DLD1 (cell line): Measurements from ENCODE around the gene ADNP.

ENCODE experiments used
- in situ Hi-C: cut with HindIII; loops from 2 replicates; pipeline ENCODE4 v1.10.0; 2017; ENCODE audit warnings: low sequenced_read_pairs

Gene ADNP

GRCh38 chr20:50852085-50852484, 79.2 kb downstream of the ADNP start:
- in situ Hi-C loops = no loop called here

GRCh38 chr20:50850721-50851286, 80.4 kb downstream of the ADNP start:
- in situ Hi-C loops = no loop called here

- in situ Hi-C loops = no loop called here
These were observed 82.2 kb downstream of the ADNP start for GRCh38 chr20:50848846-50849673.

GRCh38 chr20:50848341-50848808, 82.9 kb downstream of the ADNP start:
- in situ Hi-C loops = no loop called here

GRCh38 chr20:50845566-50846215, 85.5 kb downstream of the ADNP start:
- in situ Hi-C loops = no loop called here

- in situ Hi-C loops = no loop called here
These were observed 86.7 kb downstream of the ADNP start for GRCh38 chr20:50844430-50845100.

GRCh38 chr20:50843331-50844276, 87.6 kb downstream of the ADNP start:
- in situ Hi-C loops = no loop called here

- in situ Hi-C loops = no loop called here
These were observed 88.4 kb downstream of the ADNP start for GRCh38 chr20:50842821-50843220.
